ENCODE data around the gene EWSR1.

DNA sequence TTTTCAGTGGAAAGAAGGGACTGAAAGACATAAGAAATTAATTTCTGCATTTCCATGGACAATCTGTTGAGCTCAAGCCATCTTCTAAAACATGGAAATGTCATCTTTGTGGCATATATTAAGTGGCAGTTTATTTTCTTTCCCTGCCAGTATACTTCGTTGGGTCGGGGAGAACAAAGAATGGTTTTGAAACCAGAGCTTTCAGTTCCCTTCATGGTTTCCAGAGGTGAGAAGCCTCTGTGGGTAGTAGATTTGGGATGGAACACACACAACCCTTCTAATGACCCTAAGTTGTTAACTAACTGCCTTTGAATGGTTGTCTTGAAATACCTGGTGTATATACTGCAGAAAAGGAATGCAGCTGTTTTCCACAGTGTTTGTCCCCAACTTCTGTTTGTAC, 20.8 kb downstream of the EWSR1 start:
- TF ChIP-seq, protein P1, sequence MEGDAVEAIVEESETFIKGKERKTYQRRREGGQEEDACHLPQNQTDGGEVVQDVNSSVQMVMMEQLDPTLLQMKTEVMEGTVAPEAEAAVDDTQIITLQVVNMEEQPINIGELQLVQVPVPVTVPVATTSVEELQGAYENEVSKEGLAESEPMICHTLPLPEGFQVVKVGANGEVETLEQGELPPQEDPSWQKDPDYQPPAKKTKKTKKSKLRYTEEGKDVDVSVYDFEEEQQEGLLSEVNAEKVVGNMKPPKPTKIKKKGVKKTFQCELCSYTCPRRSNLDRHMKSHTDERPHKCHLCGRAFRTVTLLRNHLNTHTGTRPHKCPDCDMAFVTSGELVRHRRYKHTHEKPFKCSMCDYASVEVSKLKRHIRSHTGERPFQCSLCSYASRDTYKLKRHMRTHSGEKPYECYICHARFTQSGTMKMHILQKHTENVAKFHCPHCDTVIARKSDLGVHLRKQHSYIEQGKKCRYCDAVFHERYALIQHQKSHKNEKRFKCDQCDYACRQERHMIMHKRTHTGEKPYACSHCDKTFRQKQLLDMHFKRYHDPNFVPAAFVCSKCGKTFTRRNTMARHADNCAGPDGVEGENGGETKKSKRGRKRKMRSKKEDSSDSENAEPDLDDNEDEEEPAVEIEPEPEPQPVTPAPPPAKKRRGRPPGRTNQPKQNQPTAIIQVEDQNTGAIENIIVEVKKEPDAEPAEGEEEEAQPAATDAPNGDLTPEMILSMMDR (IDR thresholded peaks at IDR 0.05) = no peak
- no peak for TF ChIP-seq ZFX (IDR thresholded peaks at IDR 0.05; ENCODE audit: borderline replicate concordance)
